Loucy (cell line): ENCODE results near the gene NOL4L.

Experiments used
- EZH2phosphoT487 ChIP-seq: fragments of 200-600 bp; IDR thresholded peaks from 2 replicates; pipeline ENCODE4 v1.6.1; 2018; ENCODE audit warnings: antibody characterized with exemption, mild to moderate bottlenecking, moderate library complexity, borderline replicate concordance
- TF ChIP-seq, protein P1 (sequence below): fragments of 200-600 bp; sonication (generic); conservative IDR thresholded peaks from 2 replicates; pipeline ENCODE4 v1.5.1; 2014; ENCODE audit warnings: mild to moderate bottlenecking, antibody characterized with exemption, low read length

DNA sequence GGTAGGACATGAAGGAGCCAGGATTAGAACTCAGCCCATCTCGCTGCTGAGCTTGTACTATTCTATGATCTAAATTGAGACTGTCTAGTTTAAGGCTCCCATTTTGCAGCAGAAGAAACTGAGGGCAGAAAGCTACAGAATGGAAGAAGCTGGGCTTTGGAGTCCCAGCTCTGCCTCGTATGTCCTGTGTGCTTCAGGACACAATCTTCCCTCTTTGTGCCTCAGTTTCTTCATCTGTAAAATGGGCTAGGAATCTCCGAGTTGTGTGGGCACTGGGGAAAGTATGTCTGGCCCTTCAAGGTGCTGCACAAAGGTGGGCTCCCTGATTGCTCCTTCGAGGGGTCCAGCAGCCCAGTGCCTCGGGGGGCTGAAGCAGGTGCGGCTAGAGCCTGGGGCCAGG is 20.7 kb downstream of the NOL4L start:
- TF ChIP-seq, protein P1, sequence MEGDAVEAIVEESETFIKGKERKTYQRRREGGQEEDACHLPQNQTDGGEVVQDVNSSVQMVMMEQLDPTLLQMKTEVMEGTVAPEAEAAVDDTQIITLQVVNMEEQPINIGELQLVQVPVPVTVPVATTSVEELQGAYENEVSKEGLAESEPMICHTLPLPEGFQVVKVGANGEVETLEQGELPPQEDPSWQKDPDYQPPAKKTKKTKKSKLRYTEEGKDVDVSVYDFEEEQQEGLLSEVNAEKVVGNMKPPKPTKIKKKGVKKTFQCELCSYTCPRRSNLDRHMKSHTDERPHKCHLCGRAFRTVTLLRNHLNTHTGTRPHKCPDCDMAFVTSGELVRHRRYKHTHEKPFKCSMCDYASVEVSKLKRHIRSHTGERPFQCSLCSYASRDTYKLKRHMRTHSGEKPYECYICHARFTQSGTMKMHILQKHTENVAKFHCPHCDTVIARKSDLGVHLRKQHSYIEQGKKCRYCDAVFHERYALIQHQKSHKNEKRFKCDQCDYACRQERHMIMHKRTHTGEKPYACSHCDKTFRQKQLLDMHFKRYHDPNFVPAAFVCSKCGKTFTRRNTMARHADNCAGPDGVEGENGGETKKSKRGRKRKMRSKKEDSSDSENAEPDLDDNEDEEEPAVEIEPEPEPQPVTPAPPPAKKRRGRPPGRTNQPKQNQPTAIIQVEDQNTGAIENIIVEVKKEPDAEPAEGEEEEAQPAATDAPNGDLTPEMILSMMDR = no peak
- no peak for TF ChIP-seq EZH2phosphoT487
